Neural progenitor cell (in vitro differentiated cells): ENCODE data around the gene CDKN2A.

Source experiments
- EZH2phosphoT487 ChIP-seq: fragments of 200-600 bp; sonication (generic); IDR thresholded peaks from 2 replicates; pipeline ENCODE4 v1.6.1; 2017; ENCODE audit warnings: antibody characterized with exemption
- TF ChIP-seq, protein P1 (sequence below): fragments of 200-600 bp; sonication (generic); IDR thresholded peaks from 2 replicates; pipeline ENCODE4 v1.5.1; 2017; ENCODE audit warnings: antibody characterized with exemption, mild to moderate bottlenecking

DNA sequence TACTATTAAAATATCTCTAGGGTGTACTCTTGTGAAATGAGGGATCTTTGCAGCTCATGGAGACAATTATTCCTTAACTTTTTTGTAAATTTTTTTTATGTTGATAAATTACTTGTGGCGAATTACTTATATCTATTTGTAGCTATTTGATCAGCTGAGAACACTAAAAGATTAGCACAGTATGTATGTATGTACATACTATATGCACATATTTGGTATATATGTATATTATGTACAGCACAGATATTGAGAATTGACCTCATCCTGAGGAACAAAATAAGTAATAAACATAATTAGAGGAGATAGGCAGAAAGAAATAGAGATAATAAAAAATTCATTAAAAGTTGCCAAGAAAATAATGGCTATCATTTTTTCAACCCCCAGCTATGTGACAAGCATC is 11.8 kb downstream of the CDKN2A start:
- TF ChIP-seq, protein P1, sequence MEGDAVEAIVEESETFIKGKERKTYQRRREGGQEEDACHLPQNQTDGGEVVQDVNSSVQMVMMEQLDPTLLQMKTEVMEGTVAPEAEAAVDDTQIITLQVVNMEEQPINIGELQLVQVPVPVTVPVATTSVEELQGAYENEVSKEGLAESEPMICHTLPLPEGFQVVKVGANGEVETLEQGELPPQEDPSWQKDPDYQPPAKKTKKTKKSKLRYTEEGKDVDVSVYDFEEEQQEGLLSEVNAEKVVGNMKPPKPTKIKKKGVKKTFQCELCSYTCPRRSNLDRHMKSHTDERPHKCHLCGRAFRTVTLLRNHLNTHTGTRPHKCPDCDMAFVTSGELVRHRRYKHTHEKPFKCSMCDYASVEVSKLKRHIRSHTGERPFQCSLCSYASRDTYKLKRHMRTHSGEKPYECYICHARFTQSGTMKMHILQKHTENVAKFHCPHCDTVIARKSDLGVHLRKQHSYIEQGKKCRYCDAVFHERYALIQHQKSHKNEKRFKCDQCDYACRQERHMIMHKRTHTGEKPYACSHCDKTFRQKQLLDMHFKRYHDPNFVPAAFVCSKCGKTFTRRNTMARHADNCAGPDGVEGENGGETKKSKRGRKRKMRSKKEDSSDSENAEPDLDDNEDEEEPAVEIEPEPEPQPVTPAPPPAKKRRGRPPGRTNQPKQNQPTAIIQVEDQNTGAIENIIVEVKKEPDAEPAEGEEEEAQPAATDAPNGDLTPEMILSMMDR = no peak
- TF ChIP-seq EZH2phosphoT487 = no peak
